ENCODE data around the gene STAU1.
"Not testable (repeated sequence)": the region's sequence is repeated elsewhere in the genome, so short reads cannot be mapped to it uniquely, and the experiment has no call there.

STAU1 gene

GRCh38 chr20:49163696-49164095, 24.4 kb downstream of the STAU1 start:
- DNase-seq, result no peak

- DNase-seq, result no peak
Observed at GRCh38 chr20:49161428-49162152, 26.5 kb downstream of the STAU1 start.

- DNase-seq, result no peak
Observed at GRCh38 chr20:49160057-49160929, 27.8 kb downstream of the STAU1 start.

- no peak for DNase-seq
Observed at GRCh38 chr20:49157146-49157545, 31.0 kb downstream of the STAU1 start.

DNA sequence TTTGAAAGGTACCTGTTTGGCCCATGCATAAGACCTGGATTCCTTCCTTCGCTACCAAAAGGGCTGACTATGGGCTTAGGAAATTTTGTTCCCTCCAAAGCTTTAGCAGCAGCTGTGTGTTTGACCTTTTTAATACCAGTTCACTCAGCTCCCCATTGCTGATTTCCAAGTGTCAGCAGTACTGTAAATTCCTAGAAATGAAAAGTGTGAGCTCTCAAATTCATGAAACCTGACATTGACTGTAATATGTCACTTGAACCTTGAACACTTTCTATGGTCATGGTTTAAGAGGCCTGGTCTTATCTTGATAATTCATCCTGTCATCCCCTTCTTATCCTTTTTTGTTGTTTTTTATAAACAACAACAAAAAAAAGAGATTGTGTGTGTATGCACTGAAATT, 31.7 kb downstream of the STAU1 start:
- DNase-seq, result no peak

- no peak for DNase-seq
Observed at GRCh38 chr20:49151436-49151835, 36.7 kb downstream of the STAU1 start.

DNA sequence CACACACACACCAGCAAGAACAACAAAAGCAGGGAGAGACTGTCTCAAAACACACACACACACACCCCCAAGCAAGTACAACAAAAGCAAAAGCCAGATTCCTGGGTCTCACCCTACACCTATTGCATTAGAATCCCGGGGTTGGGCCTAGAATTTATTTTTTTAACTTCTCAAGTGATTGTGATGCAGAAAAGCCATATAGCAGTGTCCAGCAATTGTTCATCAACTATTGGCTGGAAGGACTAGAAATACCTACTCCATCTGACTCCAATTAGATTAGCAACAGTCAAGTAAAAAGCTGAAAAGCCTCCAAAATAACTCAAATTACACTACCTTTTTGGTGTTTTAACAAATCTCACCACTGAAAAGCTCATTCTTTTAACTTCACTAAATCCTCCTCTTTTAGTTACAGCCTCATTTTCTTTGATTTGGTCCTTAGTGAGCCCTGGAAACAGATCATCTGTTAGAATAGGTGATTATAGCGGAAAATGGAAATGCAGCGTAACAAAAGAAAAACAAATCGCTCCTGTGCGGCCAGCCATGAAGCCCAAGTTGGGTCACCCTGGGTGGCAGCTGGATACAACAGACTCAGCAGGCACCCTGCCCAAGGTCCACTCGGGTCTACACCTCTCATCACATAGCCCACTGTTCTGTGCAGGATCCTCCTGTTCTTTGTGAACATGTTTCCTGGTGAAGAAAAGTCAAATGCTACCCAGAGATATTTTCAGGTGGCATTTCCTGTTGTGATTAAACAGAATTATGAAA, 38.7 kb downstream of the STAU1 start:
- no peak for DNase-seq

DNA sequence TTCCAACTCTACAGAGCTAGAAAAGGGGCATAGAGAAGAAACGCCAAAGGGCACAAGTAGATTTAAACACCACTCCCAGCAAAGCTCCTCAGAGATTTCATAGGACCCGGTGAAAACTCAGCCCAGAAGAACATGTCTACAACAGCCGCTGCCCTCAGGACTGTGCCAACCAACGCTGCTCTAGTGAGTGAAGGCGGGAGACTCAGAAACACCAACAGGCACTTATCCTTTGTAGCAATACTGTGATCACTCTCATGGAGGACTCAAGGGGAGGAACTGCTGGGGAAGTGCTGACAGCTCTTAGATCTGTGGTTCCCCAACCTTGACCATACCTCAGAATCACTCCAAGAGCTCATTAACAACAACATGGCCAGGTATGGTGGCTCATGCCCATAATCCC, 39.5 kb downstream of the STAU1 start:
- DNase-seq, result no peak

GRCh38 chr20:49147296-49147695, 40.8 kb downstream of the STAU1 start:
- no peak for DNase-seq

DNA sequence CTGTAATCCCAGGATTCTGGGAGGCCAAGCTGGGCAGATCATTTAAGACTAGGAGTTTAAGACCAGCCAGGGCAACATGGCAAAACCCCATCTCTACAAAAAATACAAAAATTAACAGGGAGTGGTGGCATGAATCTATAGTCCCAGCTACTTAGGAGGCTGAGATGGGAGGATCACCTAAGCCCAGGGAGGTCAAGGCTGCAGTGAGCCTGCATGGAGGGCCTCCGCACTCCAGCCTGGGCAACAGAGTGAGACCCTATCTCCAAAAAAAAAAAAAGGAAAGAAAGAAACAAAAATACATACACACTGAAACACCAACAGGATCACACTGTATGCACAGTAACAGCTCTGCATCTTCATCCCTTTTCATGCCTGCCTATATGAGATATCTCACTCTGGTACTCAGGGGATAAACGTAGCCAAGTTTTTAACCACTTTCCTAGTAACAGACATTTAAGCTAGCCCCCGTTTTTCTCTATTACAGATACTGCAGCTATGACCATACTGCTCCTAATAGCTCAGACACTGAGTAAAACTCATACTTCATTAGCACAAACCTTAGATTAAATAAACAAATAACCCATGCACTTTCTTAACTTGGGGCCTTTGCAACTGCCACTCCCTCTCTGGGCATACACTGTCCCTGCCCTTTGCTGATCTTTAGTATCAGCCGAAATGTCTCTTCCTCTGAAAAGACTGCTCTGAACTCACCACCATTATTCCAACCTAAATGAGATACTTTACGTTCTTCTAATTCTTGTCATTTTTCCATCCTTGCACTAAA, 41.5 kb downstream of the STAU1 start:
- DNase-seq, result no peak

DNA sequence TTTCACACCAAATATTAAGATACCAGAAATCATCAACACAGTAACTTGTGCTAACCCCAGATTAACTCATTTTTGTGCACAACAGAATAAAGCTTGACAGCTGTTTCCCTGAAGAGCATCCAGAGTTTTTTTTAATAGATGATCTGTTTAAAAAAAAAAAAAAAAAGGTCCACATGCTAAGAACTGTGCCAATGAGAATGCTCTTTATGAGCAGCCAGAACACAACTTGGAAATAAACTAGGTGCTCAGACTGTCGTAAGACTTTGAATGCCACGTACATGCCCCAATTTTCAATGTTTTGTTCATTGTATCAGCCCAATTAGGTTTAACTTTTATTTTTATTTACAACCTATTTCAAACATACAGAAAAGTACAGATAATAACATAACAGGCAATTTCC, 47.3 kb downstream of the STAU1 start:
- no peak for DNase-seq

GRCh38 chr20:49140411-49140810, 47.7 kb downstream of the STAU1 start:
- DNase-seq, result no peak

DNA sequence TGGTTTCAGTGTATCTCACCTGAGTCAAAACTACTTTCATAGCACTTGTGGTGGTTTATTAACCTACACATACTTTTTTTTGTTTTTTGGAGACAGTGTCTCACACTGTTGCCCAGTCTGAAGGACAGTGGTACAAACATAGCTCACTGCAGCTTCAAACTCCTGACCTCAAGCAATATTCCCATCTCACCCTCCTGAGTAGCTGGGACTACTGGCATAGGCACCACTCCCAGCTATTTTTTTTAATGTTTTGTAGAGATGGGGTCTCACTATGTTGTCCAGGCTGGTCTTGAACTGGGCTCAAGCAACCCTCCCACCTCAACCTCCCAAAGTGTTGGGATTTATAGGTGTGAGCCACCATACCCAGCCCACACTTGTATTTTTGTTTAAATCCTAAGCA, 49.7 kb downstream of the STAU1 start:
- no peak for DNase-seq

- no peak for DNase-seq
Observed at GRCh38 chr20:49136817-49137571, 51.1 kb downstream of the STAU1 start.

- not testable (repeated sequence) for DNase-seq
Observed at GRCh38 chr20:49134797-49135196, 53.3 kb downstream of the STAU1 start.

DNA sequence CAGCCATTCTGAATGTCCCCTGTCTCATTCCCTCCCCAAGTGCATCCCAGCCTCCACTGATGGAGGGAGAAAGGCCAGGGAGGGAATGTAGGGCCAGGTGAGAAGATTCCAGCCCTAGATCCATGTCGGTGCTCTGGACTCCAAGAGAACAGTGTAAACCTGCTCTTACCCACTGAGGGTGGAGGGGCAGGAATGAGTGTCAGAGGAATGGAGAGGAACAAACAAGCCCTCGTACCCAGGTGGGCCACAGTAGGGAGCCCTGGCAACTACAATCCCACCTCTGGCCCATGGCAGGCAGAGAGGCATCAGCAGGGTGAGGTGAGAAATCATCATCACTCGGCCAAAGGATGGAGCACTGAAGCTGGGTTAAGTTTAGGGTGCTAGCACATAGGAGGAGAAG, 54.6 kb downstream of the STAU1 start:
- no peak for DNase-seq

DNA sequence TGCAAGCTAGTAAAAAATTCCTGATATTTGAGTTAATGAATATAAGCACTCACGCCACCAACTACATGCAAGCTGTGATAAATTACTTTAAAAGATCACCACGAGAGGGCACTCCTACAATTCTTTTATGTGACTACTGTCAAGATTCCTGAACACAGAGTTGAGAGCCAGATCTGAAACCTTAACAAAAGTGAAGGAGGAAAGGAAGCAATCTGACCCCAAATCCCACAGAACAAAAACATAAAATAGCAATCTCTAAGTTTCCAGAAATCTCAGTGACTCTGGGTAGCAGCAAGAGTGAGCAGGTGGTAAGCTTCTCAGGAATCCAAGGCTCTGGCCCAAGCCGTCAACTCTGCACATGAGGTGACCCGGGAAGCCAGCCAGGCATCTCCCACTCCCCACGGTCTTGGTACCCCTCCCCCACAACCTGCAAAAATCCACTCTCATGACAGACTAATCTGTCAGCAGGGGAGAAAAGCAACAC, 55.1 kb downstream of the STAU1 start:
- peak; percentile 69 for DNase-seq

- DNase-seq, result no peak
Observed at GRCh38 chr20:49123982-49124381, 64.2 kb downstream of the STAU1 start.

- no peak for DNase-seq
Observed at GRCh38 chr20:49122920-49123319, 65.2 kb downstream of the STAU1 start.

- DNase-seq, result no peak
Observed at GRCh38 chr20:49119988-49120387, 68.1 kb downstream of the STAU1 start.

DNA sequence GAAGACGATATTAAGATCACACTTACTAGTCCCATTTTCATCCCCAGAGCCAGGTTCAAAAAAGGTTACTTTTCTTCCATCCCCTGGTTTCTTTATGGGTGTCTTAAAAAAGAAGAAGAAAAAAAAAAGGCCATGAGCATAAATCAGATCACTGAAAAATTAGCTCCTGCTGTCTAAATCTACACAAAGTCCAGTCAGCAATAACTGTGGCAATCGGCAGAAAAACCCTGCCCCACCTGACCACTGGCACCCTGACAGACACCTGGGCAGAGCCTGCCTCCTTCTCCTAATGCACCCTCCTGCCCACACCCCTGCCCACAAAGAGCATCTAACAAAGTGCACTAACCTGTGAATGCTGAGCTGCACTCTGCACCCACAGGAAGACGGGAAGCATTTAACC, 69.8 kb downstream of the STAU1 start:
- no peak for DNase-seq

GRCh38 chr20:49115564-49115963, 72.6 kb downstream of the STAU1 start:
- DNase-seq, result no peak

Data from kidney glomerular epithelial cell (primary cell).